Measurements from ENCODE around the gene CDK5RAP1. TPM values are rescaled to one million over a fixed set of nuclear protein-coding genes. Genes with fewer than 3 reads are reported as not detected.

The CDK5RAP1 gene
- total RNA-seq, 1 donor from 2014 or later, result 42.0 TPM

- H3K4me1 ChIP-seq, result no peaks in the 10 kb centered on the region
- peak; percentile 29 for DNase-seq (ENCODE audit: low spot score)
- H3K4me2 ChIP-seq, result no peak overlapping the region
- H3F3A ChIP-seq (ENCODE audit: low read depth), result no peaks in the 10 kb centered on the region
- no peak overlapping the region for H2AFZ ChIP-seq (replicated peaks)
- TF ChIP-seq EZH2phosphoT487 (IDR thresholded peaks at IDR 0.05) (no peak), CTCF (IDR thresholded peaks at IDR 0.05) (no peak), EZH2 (IDR thresholded peaks at IDR 0.05) (no peak)
- H3K9me3 ChIP-seq (ENCODE audit: low read depth), result no peaks in the 10 kb centered on the region
- Mint-ChIP-seq H3K4me3 (no peak overlapping the region), H3K9me3 (no peaks in the 10 kb centered on the region), H3K27ac (no peak overlapping the region), H3K36me3 (no peaks in the 10 kb centered on the region), H3K4me1 (no peaks in the 10 kb centered on the region), H3K27me3 (ENCODE audit: insufficient read depth, low read depth) (peaks cover 10% of the 10 kb centered on the region)
- no peak overlapping the region for H3K4me3 ChIP-seq
- H3K27ac ChIP-seq, result no peak overlapping the region
- H3K36me3 ChIP-seq, result no peaks in the 10 kb centered on the region
- no peak overlapping the region for H3K9ac ChIP-seq
- H3K27me3 ChIP-seq, result no peaks in the 10 kb centered on the region
- no peaks in the 10 kb centered on the region for H3K79me2 ChIP-seq (ENCODE audit: low read depth)
- no peaks in the 10 kb centered on the region for H4K20me1 ChIP-seq (ENCODE audit: low read depth)
These were observed 61.7 kb downstream of the CDK5RAP1 start for GRCh38 chr20:33339515-33340058.

- no peak overlapping the region for H3K9ac ChIP-seq
- TF ChIP-seq EZH2 (IDR thresholded peaks at IDR 0.05) (no peak), CTCF (IDR thresholded peaks at IDR 0.05) (no peak), EZH2phosphoT487 (IDR thresholded peaks at IDR 0.05) (no peak)
- no peak overlapping the region for H3K27ac ChIP-seq
- no peaks in the 10 kb centered on the region for H3K79me2 ChIP-seq (ENCODE audit: low read depth)
- H3K36me3 Mint-ChIP-seq, result no peaks in the 10 kb centered on the region
- H3K4me1 ChIP-seq, result no peaks in the 10 kb centered on the region
- H2AFZ ChIP-seq (replicated peaks), result no peak overlapping the region
- no peaks in the 10 kb centered on the region for H3K27me3 ChIP-seq
- no peak for DNase-seq (ENCODE audit: low spot score)
- no peaks in the 10 kb centered on the region for H3F3A ChIP-seq (ENCODE audit: low read depth)
- no peak overlapping the region for H3K4me3 ChIP-seq
- no peak overlapping the region for H3K4me2 ChIP-seq
- H3K9me3 ChIP-seq (ENCODE audit: low read depth), result no peaks in the 10 kb centered on the region
- H3K4me3 Mint-ChIP-seq, result no peak overlapping the region
- peaks cover 10% of the 10 kb centered on the region for H3K27me3 Mint-ChIP-seq (ENCODE audit: insufficient read depth, low read depth)
- H4K20me1 ChIP-seq (ENCODE audit: low read depth), result no peaks in the 10 kb centered on the region
- H3K27ac Mint-ChIP-seq, result no peak overlapping the region
- no peaks in the 10 kb centered on the region for H3K36me3 ChIP-seq
- H3K4me1 Mint-ChIP-seq, result no peaks in the 10 kb centered on the region
- H3K9me3 Mint-ChIP-seq, result no peaks in the 10 kb centered on the region
These were observed 62.7 kb downstream of the CDK5RAP1 start for GRCh38 chr20:33338467-33339258.

GRCh38 chr20:33337531-33338165 is 63.7 kb downstream of the CDK5RAP1 start:
- Mint-ChIP-seq H3K36me3 (no peaks in the 10 kb centered on the region), H3K4me3 (no peak overlapping the region), H3K4me1 (no peaks in the 10 kb centered on the region), H3K9me3 (no peaks in the 10 kb centered on the region), H3K27me3 (ENCODE audit: insufficient read depth, low read depth) (peaks cover 9% of the 10 kb centered on the region), H3K27ac (no peak overlapping the region)
- Histone ChIP-seq H2AFZ (replicated peaks) (no peak overlapping the region), H4K20me1 (ENCODE audit: low read depth) (no peaks in the 10 kb centered on the region), H3K79me2 (ENCODE audit: low read depth) (no peaks in the 10 kb centered on the region), H3K4me3 (no peak overlapping the region), H3K9me3 (ENCODE audit: low read depth) (no peaks in the 10 kb centered on the region), H3F3A (ENCODE audit: low read depth) (no peaks in the 10 kb centered on the region), H3K9ac (no peak overlapping the region), H3K4me2 (no peak overlapping the region), H3K4me1 (no peaks in the 10 kb centered on the region), H3K27me3 (no peaks in the 10 kb centered on the region), H3K27ac (no peak overlapping the region), H3K36me3 (no peaks in the 10 kb centered on the region)
- DNase-seq (ENCODE audit: low spot score), result no peak
- TF ChIP-seq EZH2phosphoT487 (IDR thresholded peaks at IDR 0.05), result no peak
- no peak for TF ChIP-seq EZH2 (IDR thresholded peaks at IDR 0.05)
- no peak for TF ChIP-seq CTCF (IDR thresholded peaks at IDR 0.05)
